Measurements from ENCODE around the gene CLEC3A.

DNA sequence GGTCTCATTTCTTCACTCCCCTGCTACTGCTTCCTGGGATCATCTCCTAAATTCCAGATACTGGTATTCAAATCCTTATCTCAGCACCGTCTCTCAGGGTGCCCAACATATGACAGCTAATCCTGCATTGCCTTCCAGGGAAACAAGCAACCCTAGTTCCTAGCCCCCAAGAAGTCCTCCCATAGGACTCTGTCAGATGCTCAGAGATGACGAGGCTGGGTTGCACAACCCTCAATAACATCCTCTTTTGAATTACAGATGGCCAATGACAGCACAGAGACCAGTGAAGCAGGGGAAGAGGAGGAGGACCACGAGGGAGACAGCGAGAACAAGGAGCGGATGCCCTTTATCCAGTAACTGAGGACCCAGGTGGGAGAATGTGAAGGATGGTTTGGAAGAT, 45.0 kb upstream of the CLEC3A start:
- TF ChIP-seq YY1 (IDR thresholded peaks at IDR 0.05; ENCODE audit: insufficient read depth, insufficient read length) (no peak), ZNF274 (IDR thresholded peaks at IDR 0.05; ENCODE audit: low read depth, low read length) (no peak)

All from NT2/D1 (cell line).